K562 (cell line): ENCODE data around the gene GPR176. TPM values are rescaled to one million over a fixed set of nuclear protein-coding genes. Genes with fewer than 3 reads are reported as not detected.

Experiments
- KDM4B ChIP-seq, 2 experiments: fragments of 450-650 bp in 1 of 2; sonication (generic) in 1 of 2; IDR thresholded peaks; 2 replicates each; pipeline ENCODE4 v1.6.1; 2016 to 2017; ENCODE audit warnings: borderline replicate concordance in 2 of 2, antibody characterized with exemption in 1 of 2, low read depth in 1 of 2, mild to moderate bottlenecking in 1 of 2
- POLR2AphosphoS2 ChIP-seq: IDR thresholded peaks from 2 replicates; pipeline ENCODE4 v1.6.1; 2012; ENCODE audit warnings: low read length, improper control_type of control experiment
- PURB ChIP-seq: sonication (generic); formaldehyde crosslinking; IDR thresholded peaks from 2 replicates; pipeline ENCODE4 v1.9.0; 2021; ENCODE audit warnings: low read depth, mild to moderate bottlenecking, missing genetic modification reagents
- SMAD4 ChIP-seq: fragments of 250-450 bp; sonication (Bioruptor Pico); conservative IDR thresholded peaks from 2 replicates; pipeline ENCODE4 v1.8.0; 2021; ENCODE audit warnings: inconsistent platforms, mild to moderate bottlenecking, moderate library complexity
- ZNF408 ChIP-seq: fragments of 250-450 bp; sonication (Bioruptor Pico); IDR thresholded peaks from 2 replicates; pipeline ENCODE4 v1.4.0; 2020; ENCODE audit warnings: low read depth, mild to moderate bottlenecking, moderate library complexity
- polyA plus RNA-seq, 8 experiments: library from polyadenylated mRNA; depleted of rRNA in 4 of 8; stranded (reverse) in 5 of 8; unstranded in 3 of 8; fragments of >200 nt; fragmentation: Nextera tagmentation in 2 of 8; fragmentation: Illumina TruSeq in 1 of 8; extraction: Ambion mirVana in 2 of 8; extraction: Trizol in 1 of 8; gene quantifications; 2 replicates each; pipeline versions ENCODE4 v1.2.1 to v1.2.3, GENCODE V29; 2011 to 2014; ENCODE audit warnings: inconsistent platforms in 1 of 8, missing spikeins in 1 of 8
- total RNA-seq, 7 experiments: library from RNA; depleted of rRNA in 6 of 7; stranded (reverse); fragments of >200 nt in 6 of 7; fragmentation: Illumina TruSeq in 2 of 7; extraction: Trizol in 2 of 7; gene quantifications; 2 replicates each; pipeline versions ENCODE4 v1.2.1 to v1.2.3, GENCODE V29; 2011 to 2021; ENCODE audit warnings: low replicate concordance in 1 of 7
- TF ChIP-seq, protein P1 (sequence below): fragments of 450-650 bp; IDR thresholded peaks from 2 replicates; pipeline ENCODE4 v1.6.1; 2016; ENCODE audit warnings: mild to moderate bottlenecking, moderate library complexity
- TF ChIP-seq, protein P2 (sequence below), 2 experiments: fragments of 450-650 bp in 1 of 2; IDR thresholded peaks; 2 replicates each; pipeline ENCODE4 v1.6.1; 2011 to 2017; ENCODE audit warnings: low read depth in 2 of 2, antibody characterized with exemption in 1 of 2, borderline replicate concordance in 1 of 2, low read length in 1 of 2, mild to moderate bottlenecking in 1 of 2, mixed read lengths in 1 of 2; ENCODE audit not compliant: control insufficient read depth in 1 of 2

GPR176 gene
- total and polyA plus RNA-seq, 9 of the 15 experiments (the other 6 are each of a cell fraction or from before 2014, with no cell fraction given): 0.03 to 1.2 (median 0.76) TPM

DNA sequence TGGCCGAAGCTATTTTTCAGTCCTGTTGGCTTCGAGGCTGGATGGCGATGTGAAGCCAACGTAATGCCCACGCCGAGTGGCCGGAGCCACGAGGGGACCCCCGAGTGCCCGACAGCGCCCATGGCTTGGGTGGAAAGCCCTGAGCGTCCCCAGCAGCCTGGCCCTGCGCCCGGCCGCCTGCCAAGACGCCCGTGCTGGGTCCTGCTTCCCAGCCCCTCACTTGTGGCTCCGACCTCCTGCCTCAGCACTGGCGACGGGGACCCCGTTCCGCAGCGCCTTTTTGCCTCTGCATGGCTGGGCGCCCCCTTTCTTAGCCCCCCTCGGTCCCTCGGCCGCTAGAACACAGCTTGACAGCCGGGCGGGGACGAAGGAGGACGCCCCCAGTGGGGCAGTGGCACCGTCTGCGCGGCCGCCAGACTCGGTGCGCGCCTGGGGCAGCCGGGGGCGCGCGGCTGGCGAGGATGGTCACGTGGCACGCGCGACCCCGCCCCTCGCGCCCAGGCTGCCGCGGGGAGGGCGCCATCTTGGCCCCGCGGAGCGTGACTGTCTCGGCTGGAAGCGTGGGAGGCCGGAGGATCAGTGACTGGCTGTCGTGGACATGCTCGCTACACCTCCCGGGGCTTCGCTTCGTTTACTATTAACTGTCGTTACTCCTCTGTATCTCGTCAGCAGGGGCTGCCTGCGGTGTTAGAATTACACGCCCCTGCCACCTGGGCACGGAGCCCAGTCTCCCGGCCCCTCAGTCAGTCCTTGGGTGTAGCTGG is 626 bp upstream of the GPR176 start (continued):
- TF ChIP-seq, protein P1, sequence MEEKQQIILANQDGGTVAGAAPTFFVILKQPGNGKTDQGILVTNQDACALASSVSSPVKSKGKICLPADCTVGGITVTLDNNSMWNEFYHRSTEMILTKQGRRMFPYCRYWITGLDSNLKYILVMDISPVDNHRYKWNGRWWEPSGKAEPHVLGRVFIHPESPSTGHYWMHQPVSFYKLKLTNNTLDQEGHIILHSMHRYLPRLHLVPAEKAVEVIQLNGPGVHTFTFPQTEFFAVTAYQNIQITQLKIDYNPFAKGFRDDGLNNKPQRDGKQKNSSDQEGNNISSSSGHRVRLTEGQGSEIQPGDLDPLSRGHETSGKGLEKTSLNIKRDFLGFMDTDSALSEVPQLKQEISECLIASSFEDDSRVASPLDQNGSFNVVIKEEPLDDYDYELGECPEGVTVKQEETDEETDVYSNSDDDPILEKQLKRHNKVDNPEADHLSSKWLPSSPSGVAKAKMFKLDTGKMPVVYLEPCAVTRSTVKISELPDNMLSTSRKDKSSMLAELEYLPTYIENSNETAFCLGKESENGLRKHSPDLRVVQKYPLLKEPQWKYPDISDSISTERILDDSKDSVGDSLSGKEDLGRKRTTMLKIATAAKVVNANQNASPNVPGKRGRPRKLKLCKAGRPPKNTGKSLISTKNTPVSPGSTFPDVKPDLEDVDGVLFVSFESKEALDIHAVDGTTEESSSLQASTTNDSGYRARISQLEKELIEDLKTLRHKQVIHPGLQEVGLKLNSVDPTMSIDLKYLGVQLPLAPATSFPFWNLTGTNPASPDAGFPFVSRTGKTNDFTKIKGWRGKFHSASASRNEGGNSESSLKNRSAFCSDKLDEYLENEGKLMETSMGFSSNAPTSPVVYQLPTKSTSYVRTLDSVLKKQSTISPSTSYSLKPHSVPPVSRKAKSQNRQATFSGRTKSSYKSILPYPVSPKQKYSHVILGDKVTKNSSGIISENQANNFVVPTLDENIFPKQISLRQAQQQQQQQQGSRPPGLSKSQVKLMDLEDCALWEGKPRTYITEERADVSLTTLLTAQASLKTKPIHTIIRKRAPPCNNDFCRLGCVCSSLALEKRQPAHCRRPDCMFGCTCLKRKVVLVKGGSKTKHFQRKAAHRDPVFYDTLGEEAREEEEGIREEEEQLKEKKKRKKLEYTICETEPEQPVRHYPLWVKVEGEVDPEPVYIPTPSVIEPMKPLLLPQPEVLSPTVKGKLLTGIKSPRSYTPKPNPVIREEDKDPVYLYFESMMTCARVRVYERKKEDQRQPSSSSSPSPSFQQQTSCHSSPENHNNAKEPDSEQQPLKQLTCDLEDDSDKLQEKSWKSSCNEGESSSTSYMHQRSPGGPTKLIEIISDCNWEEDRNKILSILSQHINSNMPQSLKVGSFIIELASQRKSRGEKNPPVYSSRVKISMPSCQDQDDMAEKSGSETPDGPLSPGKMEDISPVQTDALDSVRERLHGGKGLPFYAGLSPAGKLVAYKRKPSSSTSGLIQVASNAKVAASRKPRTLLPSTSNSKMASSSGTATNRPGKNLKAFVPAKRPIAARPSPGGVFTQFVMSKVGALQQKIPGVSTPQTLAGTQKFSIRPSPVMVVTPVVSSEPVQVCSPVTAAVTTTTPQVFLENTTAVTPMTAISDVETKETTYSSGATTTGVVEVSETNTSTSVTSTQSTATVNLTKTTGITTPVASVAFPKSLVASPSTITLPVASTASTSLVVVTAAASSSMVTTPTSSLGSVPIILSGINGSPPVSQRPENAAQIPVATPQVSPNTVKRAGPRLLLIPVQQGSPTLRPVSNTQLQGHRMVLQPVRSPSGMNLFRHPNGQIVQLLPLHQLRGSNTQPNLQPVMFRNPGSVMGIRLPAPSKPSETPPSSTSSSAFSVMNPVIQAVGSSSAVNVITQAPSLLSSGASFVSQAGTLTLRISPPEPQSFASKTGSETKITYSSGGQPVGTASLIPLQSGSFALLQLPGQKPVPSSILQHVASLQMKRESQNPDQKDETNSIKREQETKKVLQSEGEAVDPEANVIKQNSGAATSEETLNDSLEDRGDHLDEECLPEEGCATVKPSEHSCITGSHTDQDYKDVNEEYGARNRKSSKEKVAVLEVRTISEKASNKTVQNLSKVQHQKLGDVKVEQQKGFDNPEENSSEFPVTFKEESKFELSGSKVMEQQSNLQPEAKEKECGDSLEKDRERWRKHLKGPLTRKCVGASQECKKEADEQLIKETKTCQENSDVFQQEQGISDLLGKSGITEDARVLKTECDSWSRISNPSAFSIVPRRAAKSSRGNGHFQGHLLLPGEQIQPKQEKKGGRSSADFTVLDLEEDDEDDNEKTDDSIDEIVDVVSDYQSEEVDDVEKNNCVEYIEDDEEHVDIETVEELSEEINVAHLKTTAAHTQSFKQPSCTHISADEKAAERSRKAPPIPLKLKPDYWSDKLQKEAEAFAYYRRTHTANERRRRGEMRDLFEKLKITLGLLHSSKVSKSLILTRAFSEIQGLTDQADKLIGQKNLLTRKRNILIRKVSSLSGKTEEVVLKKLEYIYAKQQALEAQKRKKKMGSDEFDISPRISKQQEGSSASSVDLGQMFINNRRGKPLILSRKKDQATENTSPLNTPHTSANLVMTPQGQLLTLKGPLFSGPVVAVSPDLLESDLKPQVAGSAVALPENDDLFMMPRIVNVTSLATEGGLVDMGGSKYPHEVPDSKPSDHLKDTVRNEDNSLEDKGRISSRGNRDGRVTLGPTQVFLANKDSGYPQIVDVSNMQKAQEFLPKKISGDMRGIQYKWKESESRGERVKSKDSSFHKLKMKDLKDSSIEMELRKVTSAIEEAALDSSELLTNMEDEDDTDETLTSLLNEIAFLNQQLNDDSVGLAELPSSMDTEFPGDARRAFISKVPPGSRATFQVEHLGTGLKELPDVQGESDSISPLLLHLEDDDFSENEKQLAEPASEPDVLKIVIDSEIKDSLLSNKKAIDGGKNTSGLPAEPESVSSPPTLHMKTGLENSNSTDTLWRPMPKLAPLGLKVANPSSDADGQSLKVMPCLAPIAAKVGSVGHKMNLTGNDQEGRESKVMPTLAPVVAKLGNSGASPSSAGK: peak; percentile 92
- TF ChIP-seq, protein P2, sequence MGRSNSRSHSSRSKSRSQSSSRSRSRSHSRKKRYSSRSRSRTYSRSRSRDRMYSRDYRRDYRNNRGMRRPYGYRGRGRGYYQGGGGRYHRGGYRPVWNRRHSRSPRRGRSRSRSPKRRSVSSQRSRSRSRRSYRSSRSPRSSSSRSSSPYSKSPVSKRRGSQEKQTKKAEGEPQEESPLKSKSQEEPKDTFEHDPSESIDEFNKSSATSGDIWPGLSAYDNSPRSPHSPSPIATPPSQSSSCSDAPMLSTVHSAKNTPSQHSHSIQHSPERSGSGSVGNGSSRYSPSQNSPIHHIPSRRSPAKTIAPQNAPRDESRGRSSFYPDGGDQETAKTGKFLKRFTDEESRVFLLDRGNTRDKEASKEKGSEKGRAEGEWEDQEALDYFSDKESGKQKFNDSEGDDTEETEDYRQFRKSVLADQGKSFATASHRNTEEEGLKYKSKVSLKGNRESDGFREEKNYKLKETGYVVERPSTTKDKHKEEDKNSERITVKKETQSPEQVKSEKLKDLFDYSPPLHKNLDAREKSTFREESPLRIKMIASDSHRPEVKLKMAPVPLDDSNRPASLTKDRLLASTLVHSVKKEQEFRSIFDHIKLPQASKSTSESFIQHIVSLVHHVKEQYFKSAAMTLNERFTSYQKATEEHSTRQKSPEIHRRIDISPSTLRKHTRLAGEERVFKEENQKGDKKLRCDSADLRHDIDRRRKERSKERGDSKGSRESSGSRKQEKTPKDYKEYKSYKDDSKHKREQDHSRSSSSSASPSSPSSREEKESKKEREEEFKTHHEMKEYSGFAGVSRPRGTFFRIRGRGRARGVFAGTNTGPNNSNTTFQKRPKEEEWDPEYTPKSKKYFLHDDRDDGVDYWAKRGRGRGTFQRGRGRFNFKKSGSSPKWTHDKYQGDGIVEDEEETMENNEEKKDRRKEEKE (IDR thresholded peaks at IDR 0.05; ENCODE audit: borderline replicate concordance in 1 of 2, control insufficient read depth in 1 of 2, low read depth in 2 of 2, low read length in 1 of 2): no peak
- peak; percentile 94 for TF ChIP-seq SMAD4
- no peak for TF ChIP-seq PURB (CRISPR knock-in tag)
- no peak for TF ChIP-seq POLR2AphosphoS2
- TF ChIP-seq ZNF408 (CRISPR knock-in tag): no peak
- no peak for TF ChIP-seq KDM4B (IDR thresholded peaks at IDR 0.05; ENCODE audit: borderline replicate concordance in 2 of 2, low read depth in 1 of 2)
